ENCODE results near the gene GPATCH1.

GPATCH1 gene

DNA sequence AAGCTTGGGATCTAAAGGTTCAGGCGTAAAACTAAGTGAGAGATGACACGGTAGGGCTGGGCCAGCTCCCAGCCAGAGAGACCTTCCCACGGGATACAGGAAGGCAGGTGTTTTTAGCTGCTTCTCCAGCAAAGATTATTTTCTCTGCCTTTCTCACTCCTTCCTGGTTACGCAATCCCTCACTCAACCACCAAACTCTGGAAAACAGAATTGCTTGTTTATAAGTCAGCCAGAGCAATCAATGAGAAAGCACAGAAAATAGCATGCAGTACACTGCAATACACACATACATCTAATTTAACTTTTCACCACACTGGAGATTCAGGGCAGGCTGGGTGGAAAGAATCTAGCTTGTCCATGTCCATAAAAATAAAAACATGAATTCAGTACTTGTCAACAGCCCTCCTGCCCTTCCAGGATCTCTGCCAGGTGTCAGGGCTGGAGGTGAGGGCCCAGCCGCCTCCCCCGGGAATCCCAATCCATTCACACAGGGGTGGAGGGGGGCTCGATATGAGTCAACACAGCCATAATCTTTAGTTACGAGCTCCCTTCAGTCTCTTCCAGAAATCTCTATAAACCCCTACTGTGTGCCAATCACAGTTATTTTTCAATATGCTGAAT is 28.5 kb upstream of the GPATCH1 start:
- TF ChIP-seq POLR2A (IDR thresholded peaks at IDR 0.05; ENCODE audit: low read depth, low read length), result no peak

DNA sequence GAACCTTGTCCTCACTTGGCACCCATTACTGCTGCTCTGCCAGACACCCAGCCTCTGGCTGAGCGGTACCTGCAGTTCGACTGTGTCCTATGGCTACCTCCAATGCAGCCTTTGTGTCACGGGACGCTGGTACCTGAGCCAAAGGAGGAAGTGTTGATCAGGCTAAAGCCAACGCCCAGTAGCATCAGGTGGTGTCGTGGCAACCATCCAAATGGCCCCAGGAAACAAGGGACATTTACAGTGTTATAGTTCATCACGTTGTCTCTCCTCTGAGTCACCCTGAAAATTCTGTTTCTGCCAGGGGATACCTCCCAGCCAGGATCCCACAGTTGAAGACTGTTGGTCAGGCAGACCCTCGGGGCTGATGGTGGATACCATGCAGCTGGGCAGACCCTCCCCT is 26.4 kb upstream of the GPATCH1 start:
- DNase-seq (ENCODE audit: insufficient read length, low spot score), result no peak
- TF ChIP-seq POLR2A (IDR thresholded peaks at IDR 0.05; ENCODE audit: low read depth, low read length), result no peak
- FAIRE-seq, result peak; percentile 6

More for the DNA sequence above, 28.5 kb upstream of the GPATCH1 start:
- peak; percentile 6 for FAIRE-seq
- no peak for DNase-seq (ENCODE audit: insufficient read length, low spot score)

DNA sequence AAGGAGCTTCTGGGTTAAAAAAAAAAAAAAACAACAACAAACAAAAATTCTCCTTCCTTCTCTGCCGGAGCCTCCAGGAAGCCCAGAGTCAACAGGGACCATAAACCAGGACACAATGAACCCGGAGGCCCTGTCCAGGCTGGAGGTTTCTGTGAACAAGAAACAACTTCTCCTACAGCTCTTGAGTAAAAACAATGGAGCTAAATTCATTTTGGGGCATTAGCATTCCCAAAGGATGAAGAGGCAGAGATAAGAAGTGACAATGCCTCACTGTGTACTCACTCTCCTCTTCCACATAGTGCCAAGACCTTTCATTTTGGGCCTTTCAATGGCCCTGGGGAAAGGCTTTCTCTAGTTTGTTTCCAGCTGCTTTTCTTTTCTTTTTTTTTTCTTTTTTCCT is 25.3 kb upstream of the GPATCH1 start:
- DNase-seq (ENCODE audit: insufficient read length, low spot score) (no peak), FAIRE-seq (no peak)
- no peak for TF ChIP-seq POLR2A (IDR thresholded peaks at IDR 0.05; ENCODE audit: low read depth, low read length)

DNA sequence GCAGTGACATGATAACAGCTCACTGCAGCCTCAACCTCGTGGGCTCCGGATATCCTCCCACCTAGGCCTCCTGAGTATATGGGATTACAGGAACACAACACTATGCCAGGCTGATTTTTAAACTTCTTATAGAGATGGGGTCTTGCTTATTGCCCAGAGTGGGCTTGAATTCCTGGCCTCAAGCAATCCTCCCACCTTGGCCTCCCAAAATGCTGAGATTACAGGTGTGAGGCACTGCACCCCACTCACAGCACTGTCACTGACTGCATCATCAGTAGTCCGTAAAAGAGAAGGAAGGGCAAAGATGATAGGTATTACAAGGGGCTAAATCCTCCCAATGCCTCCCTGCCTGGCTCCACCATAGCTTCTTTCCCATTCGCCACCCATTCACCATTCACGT is 20.4 kb upstream of the GPATCH1 start:
- DNase-seq (ENCODE audit: insufficient read length, low spot score) (no peak), FAIRE-seq (no peak)

DNA sequence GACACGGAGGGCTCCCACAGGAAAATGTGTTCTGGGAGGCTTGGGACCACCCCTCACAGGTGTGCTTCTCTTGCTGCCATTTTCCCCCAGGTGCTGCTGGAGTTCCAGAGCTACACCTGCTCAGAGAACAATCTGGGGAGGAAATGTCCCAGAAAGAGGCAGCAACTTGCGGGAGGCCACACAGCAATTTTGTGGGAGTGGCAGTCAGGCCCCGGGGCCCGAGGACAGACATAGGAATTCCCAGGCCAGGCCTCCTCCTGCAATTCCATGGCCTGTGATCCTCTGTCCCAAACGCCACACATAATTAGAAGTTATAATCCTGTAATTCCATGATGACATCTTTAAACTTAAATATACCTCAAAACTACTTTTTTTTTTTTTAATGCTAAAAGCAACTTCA is 18.1 kb upstream of the GPATCH1 start:
- FAIRE-seq (no peak), DNase-seq (ENCODE audit: insufficient read length, low spot score) (no peak)
- no peak for TF ChIP-seq POLR2A (IDR thresholded peaks at IDR 0.05; ENCODE audit: low read depth, low read length)

More for the DNA sequence above, 20.4 kb upstream of the GPATCH1 start:
- no peak for TF ChIP-seq POLR2A (IDR thresholded peaks at IDR 0.05; ENCODE audit: low read depth, low read length)

DNA sequence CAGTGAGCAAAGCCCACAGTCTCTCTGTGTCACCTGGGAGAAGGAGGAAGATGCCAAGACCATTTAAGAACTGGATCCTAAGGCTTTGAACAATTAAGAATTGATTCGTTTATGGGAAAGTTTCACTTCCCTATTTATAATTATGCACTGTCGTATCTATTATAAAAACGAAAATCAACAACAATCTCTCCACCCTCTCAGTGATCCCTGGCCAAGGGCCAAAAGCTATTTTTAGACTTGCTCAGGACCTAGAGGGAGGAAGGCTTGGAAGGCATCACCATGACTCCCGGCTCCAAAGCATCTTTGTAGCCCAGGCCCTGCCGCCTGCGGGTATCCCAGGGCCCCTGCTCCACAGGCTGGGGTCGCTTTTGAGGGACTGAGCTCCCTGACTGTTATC is 17.6 kb upstream of the GPATCH1 start:
- DNase-seq (ENCODE audit: insufficient read length, low spot score), result no peak
- no peak for TF ChIP-seq POLR2A (IDR thresholded peaks at IDR 0.05; ENCODE audit: low read depth, low read length)
- FAIRE-seq, result no peak

DNA sequence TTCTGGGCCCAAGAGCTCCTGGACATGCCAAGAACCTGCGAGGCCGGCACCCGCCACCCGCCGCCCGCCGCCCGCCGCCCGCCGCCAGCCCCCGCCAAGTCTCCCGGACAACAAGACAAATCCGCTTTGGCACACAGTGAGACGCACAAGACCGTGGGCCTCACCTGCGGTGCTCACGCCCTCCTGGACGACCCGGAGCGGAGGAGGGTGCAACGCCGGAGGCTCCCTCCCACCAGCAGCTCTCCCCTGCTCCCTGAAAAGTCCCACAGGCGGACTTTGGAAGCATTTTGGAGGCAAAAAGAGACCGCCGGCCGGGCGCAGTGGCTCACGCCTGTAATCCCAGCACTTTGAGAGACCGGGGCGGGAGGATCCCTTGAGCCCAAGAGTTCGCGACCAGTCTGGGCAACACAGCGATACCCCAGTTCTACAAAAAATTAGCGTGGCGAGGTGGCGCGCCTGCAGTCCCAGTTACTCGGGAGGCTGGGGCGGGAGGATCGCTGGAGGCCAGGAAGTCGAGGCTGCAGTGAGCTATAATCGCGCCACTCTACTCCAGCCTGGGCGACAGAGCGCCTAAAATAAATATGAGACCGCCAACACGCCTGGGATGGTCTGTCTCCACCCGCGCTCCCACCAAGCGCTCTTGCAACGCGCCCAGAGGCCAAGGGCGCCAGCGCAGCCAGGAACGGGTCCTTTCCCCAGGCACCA is 17.1 kb upstream of the GPATCH1 start:
- no peak for FAIRE-seq
- TF ChIP-seq POLR2A (IDR thresholded peaks at IDR 0.05; ENCODE audit: low read depth, low read length), result no peak
- no peak for DNase-seq (ENCODE audit: insufficient read length, low spot score)

DNA sequence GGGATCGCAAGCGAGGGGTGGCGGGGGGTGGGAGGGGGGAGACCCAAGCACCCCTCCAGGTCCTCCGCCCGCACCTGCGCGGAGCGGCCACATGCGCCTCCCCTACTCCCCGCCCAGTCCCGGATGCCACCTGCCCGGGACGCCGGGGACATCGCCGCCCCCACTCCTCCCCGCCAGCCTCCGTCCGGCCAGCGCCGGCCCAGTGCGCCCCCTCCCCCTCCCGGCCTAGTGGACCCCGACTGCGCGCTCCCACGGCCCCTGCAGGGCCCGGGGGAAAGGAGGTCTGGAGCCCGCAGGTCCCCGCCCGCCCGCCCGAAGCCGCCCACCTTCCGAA is 16.6 kb upstream of the GPATCH1 start:
- FAIRE-seq (no peak), DNase-seq (ENCODE audit: insufficient read length, low spot score) (peak; percentile 45)
- TF ChIP-seq POLR2A (IDR thresholded peaks at IDR 0.05; ENCODE audit: low read depth, low read length), result no peak

DNA sequence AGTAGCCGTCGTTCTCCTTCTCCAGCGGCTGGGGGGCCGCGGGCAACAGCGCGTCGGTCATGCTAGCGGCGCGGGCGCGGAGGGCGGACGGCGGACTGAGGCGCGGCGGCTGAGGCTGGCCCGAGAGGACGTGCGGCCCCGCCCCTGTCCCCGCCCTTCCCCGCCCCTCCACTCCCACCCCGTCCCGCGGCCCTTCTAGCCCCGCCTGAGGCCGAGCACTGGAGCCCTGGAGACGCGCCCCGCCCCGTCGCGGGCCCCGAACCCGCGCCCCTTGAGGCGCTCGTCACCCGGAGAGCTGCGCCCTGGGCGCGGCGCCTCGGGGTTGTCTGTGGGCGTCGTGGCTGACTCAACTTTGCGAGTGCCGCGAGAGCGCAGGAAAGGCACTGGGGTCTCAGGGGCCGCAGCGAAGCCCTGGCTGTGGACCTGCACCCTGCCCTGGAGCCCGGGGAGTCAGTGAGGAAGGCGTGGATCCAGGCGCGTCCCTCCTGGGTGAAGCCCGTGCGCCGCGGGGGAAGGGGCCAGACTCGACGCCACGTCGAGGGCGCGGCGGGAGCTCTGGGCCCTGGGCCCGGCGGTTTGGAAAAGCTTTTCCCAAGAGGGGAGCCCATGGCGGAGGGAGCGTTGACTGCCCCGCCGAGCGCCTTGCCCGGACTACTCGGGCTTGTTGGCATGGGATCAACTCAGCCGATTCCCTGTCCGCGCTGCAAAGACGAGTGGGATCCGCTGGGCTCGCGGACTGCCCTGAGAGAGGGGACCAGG is 16.0 kb upstream of the GPATCH1 start, which contains the start of gene RHPN2:
TSS of gene RHPN2 (minus strand) at position 97 of the 759 bp plus-strand sequence. CDS start at position 61, 36 bp downstream.
- FAIRE-seq, result no peak
- peak; percentile 98 for DNase-seq (ENCODE audit: insufficient read length, low spot score)

DNA sequence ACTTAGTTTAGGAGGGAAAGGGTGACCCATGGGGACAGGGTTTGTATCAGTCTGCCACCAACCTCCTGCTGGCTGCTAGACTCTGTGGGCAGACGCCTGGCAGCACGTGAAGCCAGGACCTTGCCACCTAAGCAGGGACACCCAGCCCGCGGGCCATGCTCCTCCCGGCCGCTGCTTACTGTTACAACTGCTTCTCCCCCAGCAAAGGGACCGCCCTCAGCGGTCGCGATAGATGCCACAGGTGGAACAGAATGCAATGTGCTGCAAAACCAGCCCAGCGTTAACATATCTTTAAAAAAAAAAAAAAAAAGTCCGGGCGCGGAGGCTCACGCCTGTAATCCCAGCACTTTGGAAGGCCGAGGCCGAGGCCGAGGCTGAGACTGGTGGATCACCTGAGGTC is 14.4 kb upstream of the GPATCH1 start:
- no peak for TF ChIP-seq POLR2A (IDR thresholded peaks at IDR 0.05; ENCODE audit: low read depth, low read length)
- no peak for DNase-seq (ENCODE audit: insufficient read length, low spot score)
- no peak for FAIRE-seq

More for the DNA sequence above, 16.0 kb upstream of the GPATCH1 start, which contains the start of gene RHPN2:
- peak; percentile 91 for TF ChIP-seq POLR2A (IDR thresholded peaks at IDR 0.05; ENCODE audit: low read depth, low read length)

DNA sequence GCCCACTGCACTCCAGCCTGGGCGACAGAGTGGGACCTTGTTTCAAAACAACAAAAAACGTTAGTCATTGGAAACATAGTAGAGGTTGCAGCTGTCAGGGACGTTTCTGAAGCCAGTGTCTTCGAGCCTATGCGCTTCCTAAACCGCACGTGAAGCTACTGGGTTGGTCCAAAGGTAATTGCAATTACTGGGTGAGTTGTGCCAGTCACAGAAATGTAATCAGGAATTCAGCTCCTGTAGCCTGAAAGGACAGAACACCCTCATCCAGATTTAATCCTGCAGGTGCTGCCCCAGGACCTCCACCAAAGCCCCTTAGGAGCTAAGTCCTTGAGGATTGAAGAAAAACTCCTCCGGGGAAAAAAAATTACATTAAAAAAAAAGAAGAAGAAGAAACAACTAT is 13.9 kb upstream of the GPATCH1 start:
- no peak for TF ChIP-seq POLR2A (IDR thresholded peaks at IDR 0.05; ENCODE audit: low read depth, low read length)
- DNase-seq (ENCODE audit: insufficient read length, low spot score) (no peak), FAIRE-seq (no peak)

DNA sequence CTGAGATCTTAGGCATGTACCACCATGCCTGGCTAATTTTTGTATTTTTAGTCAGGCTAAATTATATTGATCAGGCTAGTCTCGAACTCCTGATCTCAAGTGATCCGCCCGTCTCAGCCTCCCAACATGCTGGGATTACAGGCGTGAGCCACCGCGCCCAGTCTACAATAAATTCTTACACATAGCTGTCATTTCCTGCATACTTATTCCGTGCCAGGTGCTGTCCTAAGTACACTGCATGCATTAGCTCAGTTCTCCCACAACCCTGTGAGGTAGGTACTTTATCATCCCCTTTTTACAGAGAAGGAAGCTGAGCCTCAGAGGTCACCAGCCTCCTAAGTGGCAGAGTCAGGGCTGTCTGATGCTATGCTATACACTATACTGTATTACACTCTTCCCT is 9.1 kb upstream of the GPATCH1 start:
- no peak for DNase-seq (ENCODE audit: insufficient read length, low spot score)
- no peak for TF ChIP-seq POLR2A (IDR thresholded peaks at IDR 0.05; ENCODE audit: low read depth, low read length)
- FAIRE-seq, result no peak

DNA sequence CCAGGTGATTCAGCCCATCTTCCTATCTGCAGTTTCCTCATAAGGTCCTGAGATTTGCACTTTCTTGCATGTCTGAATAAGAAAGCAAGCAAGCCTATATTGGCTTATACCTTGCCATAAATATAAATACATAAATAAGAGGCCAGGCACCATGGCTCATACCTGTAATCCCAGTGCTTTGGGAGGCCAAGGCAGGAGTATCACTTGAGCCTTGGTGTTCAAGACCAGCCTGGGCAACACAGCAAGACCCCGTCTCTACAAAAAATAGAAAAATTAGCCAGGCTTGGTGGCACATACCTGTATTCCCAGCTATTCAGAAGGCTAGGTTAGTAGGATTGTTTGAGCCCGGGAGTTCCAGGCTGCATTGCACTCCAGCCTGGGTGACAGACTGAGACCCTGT is 5.5 kb upstream of the GPATCH1 start:
- FAIRE-seq, result no peak
- no peak for DNase-seq (ENCODE audit: insufficient read length, low spot score)
- no peak for TF ChIP-seq POLR2A (IDR thresholded peaks at IDR 0.05; ENCODE audit: low read depth, low read length)

DNA sequence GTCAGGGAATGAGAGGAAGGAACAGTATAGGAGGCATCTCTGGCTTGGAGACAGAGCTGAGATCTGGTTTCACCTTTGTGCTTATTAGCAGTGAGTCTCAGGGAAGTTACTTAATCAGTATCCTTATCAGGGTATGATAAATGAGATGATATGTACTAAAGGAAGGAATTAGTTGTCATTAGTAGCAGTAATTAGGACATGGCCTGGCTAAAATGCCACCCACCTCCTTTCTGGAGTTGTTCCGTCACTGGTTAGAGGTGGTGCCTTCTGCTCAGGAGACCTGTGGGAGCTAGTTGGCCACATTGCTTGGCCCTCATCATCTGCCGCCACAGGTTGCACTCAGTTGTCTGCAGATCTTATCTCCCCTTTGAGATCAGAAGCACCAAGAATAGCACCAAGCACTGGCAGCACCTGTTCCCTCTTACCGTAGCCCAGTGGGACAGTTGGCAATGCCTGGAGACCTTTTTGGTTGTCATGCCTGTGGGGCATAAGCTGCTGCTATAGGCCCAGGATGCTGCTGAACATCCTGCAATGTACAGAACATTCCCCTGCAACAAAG is 4.7 kb downstream of the GPATCH1 start:
- DNase-seq (ENCODE audit: insufficient read length, low spot score) (no peak), FAIRE-seq (no peak)

More for the DNA sequence above, 4.7 kb downstream of the GPATCH1 start:
- TF ChIP-seq POLR2A (IDR thresholded peaks at IDR 0.05; ENCODE audit: low read depth, low read length), result no peak
